Smooth muscle cell (in vitro differentiated cells): ENCODE results near the gene ZNF304. TPM values are rescaled to one million over a fixed set of nuclear protein-coding genes. Genes with fewer than 3 reads are reported as not detected.

Experiments
- DNase-seq: peaks from one replicate; lab custom pipeline; 2025; ENCODE audit not compliant: unreplicated experiment; lab: John Stamatoyannopoulos, UW
- H2AFZ ChIP-seq: fragments of 200-600 bp; sonication (generic); 2 replicates; pipeline ENCODE4 v1.6.0; 2016; ENCODE audit warnings: antibody characterized with exemption, low read depth, mild to moderate bottlenecking
- H3F3A ChIP-seq: fragments of 200-600 bp; sonication (generic); 2 replicates; pipeline ENCODE4 v1.6.0; 2017; ENCODE audit warnings: antibody characterized with exemption, low read depth
- H3K27ac ChIP-seq: fragments of 200-600 bp; sonication (generic); 2 replicates; pipeline ENCODE4 v1.5.1; 2016; ENCODE audit warnings: low read depth, mild to moderate bottlenecking
- H3K27me3 ChIP-seq: fragments of 200-600 bp; sonication (generic); 2 replicates; pipeline ENCODE4 v1.6.1; 2016; ENCODE audit warnings: low read depth, mild to moderate bottlenecking
- H3K36me3 ChIP-seq: fragments of 200-600 bp; sonication (generic); 2 replicates; pipeline ENCODE4 v1.5.1; 2016; ENCODE audit warnings: low read depth
- H3K4me1 ChIP-seq: fragments of 200-600 bp; sonication (generic); 2 replicates; pipeline ENCODE4 v1.5.1; 2016; ENCODE audit warnings: low read depth
- H3K4me2 ChIP-seq: fragments of 200-600 bp; sonication (generic); 2 replicates; pipeline ENCODE4 v1.6.0; 2016; ENCODE audit warnings: mild to moderate bottlenecking
- H3K4me3 ChIP-seq: fragments of 200-600 bp; sonication (generic); 2 replicates; pipeline ENCODE4 v1.5.1; 2016; ENCODE audit warnings: mild to moderate bottlenecking
- H3K79me2 ChIP-seq: fragments of 200-600 bp; sonication (generic); 2 replicates; pipeline ENCODE4 v1.6.0; 2016; ENCODE audit warnings: low read depth, mild to moderate bottlenecking
- H3K9ac ChIP-seq: fragments of 200-600 bp; sonication (generic); 2 replicates; pipeline ENCODE4 v1.6.0; 2016; ENCODE audit warnings: low read depth
- H3K9me3 ChIP-seq: fragments of 200-600 bp; sonication (generic); replicated peaks from 2 replicates; pipeline ENCODE4 v1.5.1; 2016; ENCODE audit warnings: low read depth
- H4K20me1 ChIP-seq: fragments of 200-600 bp; sonication (generic); 2 replicates; pipeline ENCODE4 v1.6.0; 2016; ENCODE audit warnings: low read depth
- WGBS: methylation state at CpG from one replicate; pipeline ENCODE4 v1.1.7; 2016; ENCODE audit warnings: low lambda C conversion rate; 5-methylcytosine and 5-hydroxymethylcytosine counted together
- polyA plus RNA-seq: library from polyadenylated mRNA; unstranded; fragments of >200 nt; fragmentation: Nextera tagmentation; extraction: Ambion mirVana; gene quantifications from 2 replicates; pipeline ENCODE4 v1.2.1, GENCODE V29; 2016
- total RNA-seq: library from RNA; depleted of rRNA; stranded (reverse); fragments of >200 nt; gene quantifications from 2 replicates; pipeline ENCODE4 v1.2.3, GENCODE V29; 2014
- TF ChIP-seq, protein P1 (sequence below): fragments of 200-600 bp; sonication (generic); IDR thresholded peaks from 2 replicates; pipeline ENCODE4 v1.5.1; 2017; ENCODE audit warnings: borderline replicate concordance, mild to moderate bottlenecking, antibody characterized with exemption; ENCODE audit not compliant: insufficient read depth, poor library complexity, severe bottlenecking

The ZNF304 gene
- total and polyA plus RNA-seq, 2 experiments from 2014 or later, result 3.9 to 6.8 TPM

- TF ChIP-seq, protein P1, sequence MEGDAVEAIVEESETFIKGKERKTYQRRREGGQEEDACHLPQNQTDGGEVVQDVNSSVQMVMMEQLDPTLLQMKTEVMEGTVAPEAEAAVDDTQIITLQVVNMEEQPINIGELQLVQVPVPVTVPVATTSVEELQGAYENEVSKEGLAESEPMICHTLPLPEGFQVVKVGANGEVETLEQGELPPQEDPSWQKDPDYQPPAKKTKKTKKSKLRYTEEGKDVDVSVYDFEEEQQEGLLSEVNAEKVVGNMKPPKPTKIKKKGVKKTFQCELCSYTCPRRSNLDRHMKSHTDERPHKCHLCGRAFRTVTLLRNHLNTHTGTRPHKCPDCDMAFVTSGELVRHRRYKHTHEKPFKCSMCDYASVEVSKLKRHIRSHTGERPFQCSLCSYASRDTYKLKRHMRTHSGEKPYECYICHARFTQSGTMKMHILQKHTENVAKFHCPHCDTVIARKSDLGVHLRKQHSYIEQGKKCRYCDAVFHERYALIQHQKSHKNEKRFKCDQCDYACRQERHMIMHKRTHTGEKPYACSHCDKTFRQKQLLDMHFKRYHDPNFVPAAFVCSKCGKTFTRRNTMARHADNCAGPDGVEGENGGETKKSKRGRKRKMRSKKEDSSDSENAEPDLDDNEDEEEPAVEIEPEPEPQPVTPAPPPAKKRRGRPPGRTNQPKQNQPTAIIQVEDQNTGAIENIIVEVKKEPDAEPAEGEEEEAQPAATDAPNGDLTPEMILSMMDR, result no peak
- H3K36me3 ChIP-seq, result peaks cover 6% of the 10 kb centered on the region
- DNase-seq, result no peak
- H3K4me1 ChIP-seq, result peaks cover 13% of the 10 kb centered on the region
- no peak overlapping the region for H3K27ac ChIP-seq
- peaks cover 26% of the 10 kb centered on the region for H3K79me2 ChIP-seq
- H3F3A ChIP-seq, result no peaks in the 10 kb centered on the region
- peak overlapping the region; percentile 94 for H3K4me3 ChIP-seq
- H3K27me3 ChIP-seq, result peaks cover 16% of the 10 kb centered on the region
- no peaks in the 10 kb centered on the region for H3K9me3 ChIP-seq
- H2AFZ ChIP-seq, result no peak overlapping the region
- peak overlapping the region; percentile 99 for H3K4me2 ChIP-seq
- no peaks in the 10 kb centered on the region for H4K20me1 ChIP-seq
- H3K9ac ChIP-seq, result peak overlapping the region; percentile 96
- WGBS, result 79% methylated on average over 8 of the region's 8 CpGs
These were observed 30.0 kb upstream of the ZNF304 start for GRCh38 chr19:57321116-57321515.

DNA sequence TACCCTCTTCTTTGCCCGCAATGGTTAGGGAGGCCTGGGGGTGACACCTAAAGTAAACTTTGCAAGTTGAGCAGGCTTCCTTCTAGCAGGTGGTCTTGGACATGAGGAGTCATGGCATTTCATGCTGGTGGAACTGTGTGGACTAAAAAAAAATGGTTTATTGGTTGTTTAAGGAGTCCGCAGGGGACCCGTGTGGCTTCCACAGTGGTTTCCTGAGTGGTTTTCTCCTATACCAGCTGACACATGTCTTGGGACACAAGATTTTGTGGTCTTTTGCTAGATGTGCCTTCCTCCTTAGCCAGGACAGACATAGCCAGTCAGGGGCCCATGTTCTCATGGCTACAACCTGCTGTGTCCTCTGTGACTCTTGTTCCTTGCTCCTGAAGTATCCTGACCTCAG is 29.3 kb upstream of the ZNF304 start:
- 96% methylated on average over 3 of the region's 3 CpGs for WGBS
- Histone ChIP-seq H3K4me3 (peak overlapping the region; percentile 94), H3K36me3 (peaks cover 6% of the 10 kb centered on the region), H3K4me2 (peak overlapping the region; percentile 99), H3K4me1 (peaks cover 13% of the 10 kb centered on the region), H3K79me2 (peaks cover 26% of the 10 kb centered on the region), H4K20me1 (no peaks in the 10 kb centered on the region), H3K9ac (no peak overlapping the region), H3K27me3 (peaks cover 9% of the 10 kb centered on the region), H3K27ac (no peak overlapping the region), H3F3A (no peaks in the 10 kb centered on the region), H2AFZ (no peak overlapping the region), H3K9me3 (no peaks in the 10 kb centered on the region)
- TF ChIP-seq, protein P1, result no peak
- DNase-seq, result no peak

GRCh38 chr19:57324992-57325391 is 26.1 kb upstream of the ZNF304 start:
- no peak overlapping the region for H3K4me3 ChIP-seq
- H3K27me3 ChIP-seq, result no peaks in the 10 kb centered on the region
- no peaks in the 10 kb centered on the region for H3F3A ChIP-seq
- H3K4me2 ChIP-seq, result no peak overlapping the region
- no peak overlapping the region for H3K27ac ChIP-seq
- H3K79me2 ChIP-seq, result peaks cover 26% of the 10 kb centered on the region
- H4K20me1 ChIP-seq, result no peaks in the 10 kb centered on the region
- H3K9ac ChIP-seq, result no peak overlapping the region
- H3K4me1 ChIP-seq, result peaks cover 9% of the 10 kb centered on the region
- no peak overlapping the region for H2AFZ ChIP-seq
- peaks cover 8% of the 10 kb centered on the region for H3K9me3 ChIP-seq
- peaks cover 12% of the 10 kb centered on the region for H3K36me3 ChIP-seq
- TF ChIP-seq, protein P1, result no peak
- DNase-seq, result no peak

DNA sequence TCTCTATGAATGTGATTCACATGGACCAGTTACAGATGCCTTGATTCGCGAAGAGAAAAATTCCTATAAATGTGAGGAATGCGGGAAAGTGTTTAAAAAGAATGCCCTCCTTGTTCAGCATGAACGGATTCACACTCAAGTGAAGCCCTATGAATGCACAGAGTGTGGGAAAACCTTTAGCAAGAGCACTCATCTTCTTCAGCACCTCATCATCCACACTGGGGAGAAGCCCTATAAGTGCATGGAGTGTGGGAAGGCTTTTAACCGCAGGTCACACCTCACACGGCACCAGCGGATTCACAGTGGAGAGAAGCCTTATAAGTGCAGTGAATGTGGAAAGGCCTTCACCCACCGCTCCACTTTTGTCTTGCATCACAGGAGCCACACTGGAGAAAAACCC is 23.1 kb upstream of the ZNF304 start:
- no peaks in the 10 kb centered on the region for H3K27me3 ChIP-seq
- no peaks in the 10 kb centered on the region for H3K79me2 ChIP-seq
- H3K9me3 ChIP-seq, result peaks cover 8% of the 10 kb centered on the region
- H3K4me2 ChIP-seq, result no peak overlapping the region
- H3K9ac ChIP-seq, result no peak overlapping the region
- H3F3A ChIP-seq, result no peaks in the 10 kb centered on the region
- no peak overlapping the region for H3K27ac ChIP-seq
- TF ChIP-seq, protein P1, result no peak
- peaks cover 12% of the 10 kb centered on the region for H3K36me3 ChIP-seq
- H4K20me1 ChIP-seq, result no peaks in the 10 kb centered on the region
- no peak overlapping the region for H2AFZ ChIP-seq
- H3K4me3 ChIP-seq, result no peak overlapping the region
- no peaks in the 10 kb centered on the region for H3K4me1 ChIP-seq
- WGBS, result 96% methylated on average over 8 of the region's 8 CpGs
- no peak for DNase-seq
